Gastrocnemius medialis (tissue), 4 donors: Measurements from ENCODE around the gene TNF. TPM values are rescaled to one million over a fixed set of nuclear protein-coding genes. Genes with fewer than 3 reads are reported as not detected.

Source experiments
- ATAC-seq, 2 donors: fragments of 150-250 bp; one replicate each; pipeline ENCODE4 v1.9.1; 2016
- DNase-seq, 2 donors: peaks; one replicate each; pipeline ENCODE4 v3.0.0-alpha.2; 2019
- H3K27ac ChIP-seq, 4 donors: fragments of 200-600 bp; sonication (generic); 1 replicate in 1 of 4; 2 replicates in 3 of 4; pipeline ENCODE4 v1.5.1; 2016 to 2018; ENCODE audit warnings: mild to moderate bottlenecking in 2 of 4, moderate library complexity in 1 of 4
- H3K27me3 ChIP-seq, 3 donors: fragments of 200-600 bp; sonication (generic) in 2 of 3; 1 replicate in 1 of 3; 2 replicates in 2 of 3; pipeline versions ENCODE4 v1.5.1 to v1.6.0; 2016 to 2019; ENCODE audit warnings: mild to moderate bottlenecking in 1 of 3, moderate library complexity in 1 of 3
- H3K36me3 ChIP-seq, 2 donors: fragments of 200-600 bp; sonication (generic) in 1 of 2; one replicate each; pipeline ENCODE4 v1.5.1; 2017 to 2018
- H3K4me1 ChIP-seq, 2 donors: fragments of 200-600 bp; sonication (generic) in 1 of 2; one replicate each; pipeline ENCODE4 v1.5.1; 2016 to 2017; ENCODE audit warnings: mild to moderate bottlenecking in 2 of 2
- H3K4me3 ChIP-seq, 4 donors: fragments of 200-600 bp; sonication (generic) in 3 of 4; 1 replicate in 1 of 4; 2 replicates in 3 of 4; pipeline ENCODE4 v1.5.1; 2016 to 2019; ENCODE audit warnings: mild to moderate bottlenecking in 2 of 4
- H3K9me3 ChIP-seq, 3 donors: fragments of 200-600 bp; sonication (generic) in 2 of 3; 1 replicate in 1 of 3; 2 replicates in 2 of 3; pipeline ENCODE4 v1.5.1; 2016 to 2019
- CTCF ChIP-seq, 5 experiments: fragments of 450-650 bp in 3 of 5; fragments of 200-600 bp in 2 of 5; sonication (generic) in 2 of 5; IDR thresholded peaks in 4 of 5; conservative IDR thresholded peaks in 1 of 5; 1 replicate in 4 of 5; 2 replicates in 1 of 5; pipeline ENCODE4 v1.5.1; 2016 to 2019; ENCODE audit warnings: antibody characterized with exemption in 5 of 5, mild to moderate bottlenecking in 3 of 5, moderate library complexity in 3 of 5
- POLR2A ChIP-seq, 2 donors: fragments of 450-650 bp; IDR thresholded peaks; one replicate each; pipeline ENCODE4 v1.6.1; 2017; ENCODE audit warnings: antibody characterized with exemption in 2 of 2, mild to moderate bottlenecking in 2 of 2, moderate library complexity in 2 of 2
- in situ Hi-C, 4 donors: fragments of 200-750 bp; cut with MboI; loops; one replicate each; pipeline versions ENCODE4 v1.15.0 to v1.8.0; 2017; ENCODE audit warnings: low sequenced_read_pairs in 4 of 4
- intact Hi-C: fragments of 100-400 bp; cut with DNase I; formaldehyde crosslinking; loops from one replicate; pipeline ENCODE4 v1.15.1; 2023; ENCODE audit warnings: low total_unique reads
- total RNA-seq, 4 donors: library from RNA; depleted of rRNA; stranded (reverse); fragments of >200 nt; gene quantifications; one replicate each; pipeline versions ENCODE4 v1.1.0 to v1.2.3, GENCODE V29; 2016

TNF gene
- total RNA-seq, 4 donors from 2014 or later: 0.23 to 0.87 TPM; not detected in 2

GRCh38 chr6:31532644-31533454 is 42.5 kb upstream of the TNF start:
- DNase-seq (no peak), ATAC-seq (no peak)
- H3K9me3 ChIP-seq: no peaks in the 10 kb centered on the region
- no peaks in the 10 kb centered on the region for H3K27me3 ChIP-seq
- peak overlapping the region in 1 of 4 donors; percentile 27 for H3K27ac ChIP-seq
- no peaks in the 10 kb centered on the region for H3K4me1 ChIP-seq
- no peak for TF ChIP-seq CTCF (IDR thresholded peaks at IDR 0.05 in 4 of 5, conservative IDR thresholded peaks at IDR 0.05 in 1 of 5)
- TF ChIP-seq POLR2A (IDR thresholded peaks at IDR 0.05): no peak
- intact Hi-C loops: no loop called here
- peaks cover 4 to 83% of the 10 kb centered on the region in 2 donors for H3K36me3 ChIP-seq
- in situ Hi-C loops: loop anchor here in 1 of 4 donors (25.0 kb wide), 1 partner anchor 654 kb away; the partner anchor contains the start of genes AGER, AGPAT1, GPSM3 and PBX2
- no peak overlapping the region for H3K4me3 ChIP-seq

GRCh38 chr6:31533455-31533841 is 41.9 kb upstream of the TNF start:
- Histone ChIP-seq H3K36me3 (peaks cover 4 to 89% of the 10 kb centered on the region in 2 donors), H3K27me3 (no peaks in the 10 kb centered on the region), H3K27ac (peak overlapping the region in 1 of 4 donors; percentile 27), H3K4me3 (no peak overlapping the region), H3K9me3 (no peaks in the 10 kb centered on the region), H3K4me1 (peaks cover 0 to 2% of the 10 kb centered on the region in 2 donors)
- in situ Hi-C loops: loop anchor here in 1 of 4 donors (25.0 kb wide), 1 partner anchor 654 kb away; the partner anchor contains the start of genes AGER, AGPAT1, GPSM3 and PBX2
- intact Hi-C loops: no loop called here
- no peak for ATAC-seq
- TF ChIP-seq CTCF (IDR thresholded peaks at IDR 0.05 in 4 of 5, conservative IDR thresholded peaks at IDR 0.05 in 1 of 5): no peak
- TF ChIP-seq POLR2A (IDR thresholded peaks at IDR 0.05): no peak
- DNase-seq: no peak

- Histone ChIP-seq H3K4me3 (no peak overlapping the region), H3K27ac (no peak overlapping the region), H3K27me3 (no peaks in the 10 kb centered on the region), H3K36me3 (peaks cover 4 to 95% of the 10 kb centered on the region in 2 donors), H3K9me3 (no peaks in the 10 kb centered on the region), H3K4me1 (peaks cover 5 to 7% of the 10 kb centered on the region in 2 donors)
- in situ Hi-C loops: loop anchor here in 1 of 4 donors (25.0 kb wide), 1 partner anchor 653 kb away; the partner anchor contains the start of genes AGER, AGPAT1, GPSM3 and PBX2
- no peak for TF ChIP-seq POLR2A (IDR thresholded peaks at IDR 0.05)
- TF ChIP-seq CTCF (IDR thresholded peaks at IDR 0.05 in 4 of 5, conservative IDR thresholded peaks at IDR 0.05 in 1 of 5): no peak
- DNase-seq (no peak), ATAC-seq (no peak)
- intact Hi-C loops: no loop called here
These were observed 41.4 kb upstream of the TNF start for GRCh38 chr6:31534011-31534410.

GRCh38 chr6:31534521-31535040 is 40.8 kb upstream of the TNF start:
- DNase-seq (no peak), ATAC-seq (no peak)
- intact Hi-C loops: no loop called here
- Histone ChIP-seq H3K27me3 (no peaks in the 10 kb centered on the region), H3K4me3 (no peak overlapping the region), H3K27ac (no peak overlapping the region), H3K9me3 (no peaks in the 10 kb centered on the region), H3K36me3 (peaks cover 4 to 100% of the 10 kb centered on the region in 2 donors), H3K4me1 (peaks cover 11 to 13% of the 10 kb centered on the region in 2 donors)
- in situ Hi-C loops: loop anchor here in 2 of 4 donors (5.0 to 25.0 kb wide), 2 partner anchors 42 to 653 kb away; partner anchors contain the start of genes AGER (in 1 of the 2), AGPAT1 (in 1 of the 2), GPSM3 (in 1 of the 2) and PBX2 (in 1 of the 2)
- no peak for TF ChIP-seq POLR2A (IDR thresholded peaks at IDR 0.05)
- no peak for TF ChIP-seq CTCF (IDR thresholded peaks at IDR 0.05 in 4 of 5, conservative IDR thresholded peaks at IDR 0.05 in 1 of 5)
